ENCODE data around the gene ITGB2.
"Not testable (repeated sequence)": the region's sequence is repeated elsewhere in the genome, so short reads cannot be mapped to it uniquely, and the experiment has no call there.

The ITGB2 gene

DNA sequence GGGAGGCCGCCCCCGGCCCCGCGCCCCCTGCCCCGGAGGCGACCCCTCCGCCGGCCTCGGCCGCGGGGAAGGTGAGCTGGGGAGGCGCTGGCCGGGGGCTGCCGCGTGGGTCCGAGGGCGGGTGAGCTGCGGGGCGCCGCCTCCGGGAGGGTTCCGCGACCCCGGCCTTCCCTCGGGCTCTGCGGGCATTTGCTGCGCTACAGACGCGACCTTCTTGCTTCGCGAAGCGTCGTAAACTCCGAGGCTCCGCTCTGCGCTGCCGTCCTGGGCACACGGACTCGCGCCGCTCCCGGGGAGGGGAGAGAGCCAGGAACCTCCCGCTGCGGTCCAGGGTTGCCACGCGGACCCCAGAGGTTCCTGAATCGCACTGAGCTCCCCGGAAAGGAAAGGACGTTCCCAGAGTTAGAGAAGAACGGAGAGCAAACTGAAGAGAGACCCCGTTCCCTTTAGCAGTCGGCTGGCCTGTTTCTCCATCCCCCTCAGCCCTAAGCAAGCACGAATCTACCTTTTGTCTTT, 19.5 kb upstream of the ITGB2 start:
- DNase-seq, result peak in 1 of 2 experiments; percentile 67

DNA sequence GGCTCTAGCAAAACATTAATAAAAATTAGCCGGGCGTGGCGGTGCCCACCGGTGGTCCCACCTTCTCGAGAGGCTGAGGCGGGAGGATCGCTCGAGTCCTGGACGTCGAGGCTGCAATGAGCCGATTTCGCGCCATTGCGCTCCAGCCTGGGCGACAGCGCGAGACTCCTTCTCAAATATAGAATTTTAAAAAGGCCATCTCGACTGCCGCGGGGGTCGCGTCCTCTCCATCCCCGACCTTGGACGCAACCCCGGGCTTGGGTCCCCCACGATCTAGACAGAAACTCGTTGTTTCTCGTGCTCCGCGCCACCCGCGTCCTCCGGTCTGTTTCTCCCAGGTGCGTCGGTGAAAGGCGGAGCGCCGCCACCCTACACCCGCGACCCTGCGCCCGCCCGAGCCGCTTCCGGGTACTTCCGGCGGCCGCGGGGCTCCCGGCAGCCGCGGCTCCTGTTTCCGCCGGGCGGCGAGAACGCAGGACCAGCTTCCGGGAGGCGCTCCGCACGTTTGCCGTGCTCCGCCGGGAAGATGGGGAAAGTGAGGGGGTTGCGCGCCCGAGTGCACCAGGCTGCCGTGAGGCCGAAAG, 18.9 kb upstream of the ITGB2 start, which contains the start of gene SLX9:
Gene SLX9, plus strand, starts transcription at position 498 of the 584 bp plus-strand sequence. Its CDS starts 29 bp downstream, at position 527.
- DNase-seq, result peak; percentile 65 to 93

DNA sequence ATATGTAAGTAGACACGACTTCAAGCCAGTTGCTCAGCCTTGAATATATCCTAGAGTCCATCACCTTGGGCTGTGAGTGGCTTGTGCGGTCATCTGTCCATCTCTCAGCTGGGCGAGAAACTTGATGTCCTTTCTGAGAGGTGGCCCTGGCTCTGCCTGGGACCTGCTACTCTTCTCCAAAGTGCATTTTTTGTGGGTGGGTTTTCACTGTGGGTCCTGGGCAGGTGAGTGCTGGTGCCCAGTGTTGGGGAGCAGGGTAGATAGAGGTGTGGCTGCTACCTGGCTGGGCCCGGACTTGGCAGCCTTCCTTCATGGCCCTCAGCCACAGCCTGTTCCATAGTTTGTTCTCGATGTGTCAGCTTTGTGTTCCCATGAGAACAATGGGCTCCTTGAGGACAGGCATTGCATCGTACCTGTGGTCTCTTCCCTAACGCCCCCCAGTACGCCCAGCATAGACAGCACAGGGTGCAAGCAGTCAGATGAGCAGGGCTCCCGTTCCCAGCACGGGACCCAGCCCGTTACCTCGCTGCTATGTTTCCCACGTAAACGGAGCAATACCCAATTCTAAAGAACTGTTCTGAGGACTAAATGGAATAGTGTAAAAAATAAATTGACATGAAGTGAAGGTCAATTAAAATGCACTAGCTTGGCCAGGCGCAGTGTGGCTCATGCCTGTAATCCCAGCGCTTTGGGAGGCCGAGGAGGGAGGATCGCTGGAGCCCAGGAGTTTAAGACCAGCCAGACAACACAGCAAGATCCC, 18.3 kb upstream of the ITGB2 start:
- no peak for DNase-seq

DNA sequence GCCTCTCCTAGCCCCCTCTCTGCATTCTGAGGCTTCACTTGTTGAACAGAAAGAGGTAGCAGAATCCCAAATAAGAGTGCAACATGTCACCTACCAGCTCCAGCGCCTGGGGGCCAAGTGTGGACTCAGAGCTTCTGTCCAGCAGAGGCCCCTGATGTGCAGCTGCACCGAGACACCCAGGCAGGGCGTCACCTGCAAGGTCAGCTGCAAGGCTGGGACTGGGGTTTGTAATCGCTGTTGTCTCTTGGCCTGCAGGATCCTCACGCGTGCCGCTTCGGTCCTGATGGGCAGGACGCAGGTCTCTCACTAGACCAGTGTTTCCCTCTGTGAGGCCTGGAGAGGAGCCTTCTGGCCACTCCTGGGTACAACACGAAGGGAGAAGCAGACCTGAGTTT, 14.8 kb upstream of the ITGB2 start:
- no peak for DNase-seq

DNA sequence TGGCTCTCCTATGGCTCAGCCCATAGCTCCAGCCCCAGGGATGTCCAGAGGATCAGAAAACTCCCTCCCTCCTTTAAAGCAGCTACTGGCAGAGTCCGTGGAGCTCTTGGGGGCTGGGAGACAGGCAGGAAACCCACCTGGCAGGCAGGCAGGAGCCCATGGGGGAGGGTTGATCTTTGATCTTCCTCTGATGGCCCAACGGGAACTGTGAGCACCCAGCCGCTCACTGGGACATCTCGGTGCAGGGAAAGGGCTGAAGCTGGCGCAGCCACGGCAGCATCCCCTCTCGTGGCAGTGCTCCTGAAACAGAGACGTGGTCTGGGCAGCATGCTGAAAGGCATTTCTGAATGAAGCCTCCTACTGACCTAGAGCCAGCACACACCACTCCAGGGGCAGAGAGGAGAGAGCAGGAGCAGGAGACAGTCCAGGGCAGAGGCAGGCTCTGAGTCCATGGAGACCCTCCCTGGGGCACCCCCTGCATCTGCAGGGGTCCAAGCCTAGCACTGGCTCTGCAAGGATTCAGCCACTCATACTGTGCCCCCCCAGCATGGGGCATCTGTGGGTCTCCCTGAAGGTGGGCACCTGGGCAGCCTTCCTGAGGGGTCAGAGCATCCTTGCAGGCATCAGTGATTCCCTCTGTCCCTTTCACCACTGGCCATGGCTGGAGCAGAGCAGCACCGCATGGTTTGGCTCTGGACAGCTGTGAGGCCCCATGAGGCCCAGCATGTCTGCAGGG, 14.3 kb upstream of the ITGB2 start:
- no peak for DNase-seq

DNA sequence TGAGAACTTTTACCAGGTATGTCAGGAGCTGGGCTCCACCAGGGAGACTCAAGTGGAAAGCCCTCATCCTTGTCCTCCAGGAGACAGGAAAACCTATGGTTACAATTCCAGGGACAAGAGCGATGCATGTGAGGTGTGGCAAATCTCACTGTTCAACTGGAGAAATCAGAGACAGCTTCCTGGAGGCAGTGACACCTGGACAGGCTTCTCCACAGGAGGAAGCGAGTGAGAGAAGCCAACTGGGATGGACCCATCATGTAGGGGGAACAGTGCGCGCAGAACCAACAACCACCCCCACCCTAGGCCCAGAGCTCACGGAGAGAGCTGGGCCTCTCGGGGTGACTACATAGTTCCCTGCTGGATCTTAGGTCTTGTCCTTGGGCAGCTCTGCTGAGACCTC, 13.6 kb upstream of the ITGB2 start:
- no peak for DNase-seq

DNA sequence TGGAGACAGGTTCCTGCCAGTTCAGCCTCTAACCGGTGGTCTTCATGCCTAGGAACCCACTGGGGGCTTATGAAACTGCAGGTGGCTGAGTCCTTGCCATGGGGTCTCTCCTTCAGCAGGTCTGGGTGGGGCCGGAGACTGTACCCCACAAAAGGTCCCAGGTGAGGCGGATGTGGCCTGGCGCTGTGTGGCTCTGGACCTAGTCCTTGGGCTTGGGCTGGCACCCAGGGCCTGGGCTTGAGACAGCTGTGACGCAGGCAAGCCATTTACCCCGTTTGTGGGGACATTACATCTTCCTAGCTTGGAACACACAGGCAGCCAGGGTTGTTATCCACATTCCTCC, 13.2 kb upstream of the ITGB2 start:
- DNase-seq, result no peak

DNA sequence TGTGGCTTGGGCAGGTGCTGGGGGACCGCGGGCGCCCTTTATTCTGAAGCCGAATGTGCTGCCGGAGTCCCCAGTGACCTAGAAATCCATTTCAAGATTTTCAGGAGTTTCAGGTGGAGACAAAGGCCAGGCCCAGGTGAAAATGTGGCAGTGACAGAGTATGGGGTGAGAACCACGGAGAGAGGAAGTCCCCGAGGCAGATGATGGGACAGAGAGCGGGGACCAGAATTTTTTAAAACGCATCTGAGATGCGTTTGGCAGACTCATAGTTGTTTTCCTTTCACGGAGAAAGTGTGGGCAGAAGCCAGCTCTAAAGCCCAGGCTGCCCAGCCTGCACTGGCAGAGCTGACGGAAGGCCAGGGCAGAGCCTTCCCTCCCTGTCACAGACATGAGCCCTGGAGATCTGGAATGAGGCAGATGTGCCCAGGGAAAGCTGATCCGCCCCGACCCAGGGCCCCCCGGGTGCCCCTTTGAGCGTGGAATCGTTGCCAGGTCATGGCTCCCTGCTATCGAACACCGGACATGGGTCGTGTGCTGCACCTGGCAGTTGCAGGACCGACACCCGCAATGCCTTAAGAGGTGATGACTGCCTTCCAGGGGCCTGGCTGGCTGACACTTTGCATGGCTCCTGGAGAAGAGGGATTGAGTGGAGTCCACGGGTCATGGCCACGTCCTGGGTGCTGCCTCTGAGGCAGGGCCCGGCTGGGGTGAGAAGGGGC, 12.7 kb upstream of the ITGB2 start:
- DNase-seq, result no peak

DNA sequence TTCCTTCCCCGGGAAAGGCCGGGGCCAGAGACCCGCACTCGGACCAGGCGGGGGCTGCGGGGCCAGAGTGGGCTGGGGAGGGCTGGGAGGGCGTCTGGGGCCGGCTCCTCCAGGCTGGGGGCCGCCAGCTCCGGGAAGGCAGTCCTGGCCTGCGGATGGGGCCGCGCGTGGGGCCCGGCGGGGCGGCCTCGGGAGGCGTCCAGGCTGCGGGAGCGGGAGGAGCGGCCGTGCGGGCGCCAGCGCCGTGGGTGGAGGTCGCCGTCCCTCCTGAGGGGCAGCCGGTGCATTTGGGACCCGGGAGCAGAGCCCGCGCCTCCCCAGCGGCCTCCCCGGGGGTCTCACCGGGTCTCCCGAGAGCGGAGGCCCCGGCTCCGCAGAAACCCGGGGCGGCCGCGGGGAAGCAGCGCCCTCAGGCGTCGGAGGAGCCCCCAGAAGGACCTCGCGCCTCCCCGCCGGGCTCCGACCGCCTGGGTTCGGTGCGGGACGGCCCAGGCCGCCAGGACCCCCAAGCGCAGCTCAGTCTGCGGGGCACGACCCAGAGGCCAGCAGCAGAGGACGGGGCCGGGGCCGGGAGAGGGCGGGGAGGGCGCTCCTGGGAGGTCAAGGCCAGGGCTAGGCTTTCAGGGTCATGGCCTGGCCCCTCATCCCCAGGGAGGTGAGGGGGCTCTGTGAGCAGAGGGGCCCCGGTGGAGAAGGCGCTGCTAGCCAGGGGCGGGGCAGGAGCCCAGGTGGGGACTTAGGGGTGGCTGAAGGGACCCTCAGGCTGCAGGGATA, 11.9 kb upstream of the ITGB2 start:
- DNase-seq, result peak in 1 of 2 experiments; percentile 31

DNA sequence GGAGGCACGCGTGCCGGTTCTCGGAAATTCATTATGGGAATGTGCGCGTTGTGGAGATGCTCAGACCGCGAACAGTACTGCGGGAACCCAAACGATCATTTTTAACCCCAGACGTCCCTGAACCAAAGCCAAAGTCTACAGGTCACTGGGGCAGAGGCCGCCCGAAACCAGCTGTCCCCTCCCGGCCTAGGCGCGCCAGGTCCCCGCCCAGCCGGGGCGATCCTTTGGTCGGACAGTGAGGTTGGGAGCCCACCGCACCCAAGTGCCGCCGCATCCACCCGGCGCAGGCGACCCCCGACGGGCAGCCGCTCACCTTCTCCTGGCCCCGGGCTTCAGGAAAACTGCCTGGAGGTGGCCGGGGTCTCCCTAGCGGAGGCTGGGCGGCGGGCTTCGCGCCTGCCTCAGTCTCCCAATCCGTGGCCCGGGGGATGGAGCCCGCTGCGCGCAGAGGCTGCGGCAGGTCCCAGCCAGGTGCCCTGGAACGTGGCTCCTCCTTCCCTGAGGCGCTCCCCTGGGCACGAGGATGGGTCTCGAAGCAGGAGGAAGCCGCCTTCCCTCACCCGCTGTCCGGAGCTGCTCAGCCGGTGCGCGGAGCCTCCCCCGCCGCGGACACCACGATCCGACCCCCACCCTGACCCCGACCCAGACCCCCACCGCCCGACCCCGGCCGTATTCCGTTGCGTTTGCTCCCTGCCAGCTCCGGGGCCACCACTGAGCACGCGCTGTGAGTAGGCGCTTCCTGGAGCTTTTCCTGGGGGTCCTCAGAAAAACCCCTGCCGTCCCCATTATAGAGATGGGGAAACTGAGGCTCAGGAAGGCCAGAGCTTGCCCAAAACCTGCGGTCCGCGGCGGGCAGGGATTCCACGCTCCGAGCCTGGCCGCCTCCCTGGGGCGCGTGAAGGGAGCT, 11.1 kb upstream of the ITGB2 start:
- DNase-seq, result peak in 1 of 2 experiments; percentile 29

DNA sequence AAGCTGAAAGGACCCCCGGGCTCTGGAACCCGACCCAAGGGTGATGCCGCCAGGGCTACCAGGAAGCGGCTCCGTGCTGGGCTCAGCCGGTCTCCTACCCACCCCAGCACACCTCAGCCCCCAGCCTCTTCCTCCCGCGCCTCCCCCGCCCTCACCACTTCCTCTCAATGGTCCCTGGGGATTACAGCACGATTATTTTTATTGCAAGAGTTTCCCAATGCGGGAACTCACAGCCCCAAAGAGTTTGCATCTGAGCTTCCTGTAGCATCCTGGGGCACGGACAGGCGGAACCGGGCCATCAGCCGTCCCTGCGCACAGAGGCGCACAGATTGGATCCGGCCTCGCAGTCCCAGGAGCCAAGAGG, 10.4 kb upstream of the ITGB2 start:
- peak in 1 of 2 experiments; percentile 22 for DNase-seq

DNA sequence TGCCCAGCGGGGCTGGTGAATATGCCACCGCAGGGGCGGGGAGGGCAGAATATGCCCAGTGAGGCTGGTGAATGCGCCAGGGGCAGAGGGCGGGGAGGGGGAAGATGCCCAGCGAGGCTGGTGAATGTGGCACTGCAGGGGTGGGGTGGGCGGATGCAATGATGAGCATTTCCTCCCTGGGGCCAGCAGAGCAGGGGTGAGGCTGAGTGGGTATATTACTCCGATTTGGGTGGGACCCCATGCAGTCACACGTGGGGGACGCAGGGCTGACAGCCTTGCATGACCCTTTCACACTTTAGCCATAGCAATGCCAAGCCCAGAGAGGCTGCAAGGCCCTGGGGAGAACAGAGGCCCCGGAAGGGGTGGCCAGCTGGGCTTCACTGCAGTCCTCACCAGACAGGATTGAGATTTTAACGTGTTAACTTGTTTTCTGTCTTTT, 9.9 kb upstream of the ITGB2 start:
- DNase-seq, result no peak

DNA sequence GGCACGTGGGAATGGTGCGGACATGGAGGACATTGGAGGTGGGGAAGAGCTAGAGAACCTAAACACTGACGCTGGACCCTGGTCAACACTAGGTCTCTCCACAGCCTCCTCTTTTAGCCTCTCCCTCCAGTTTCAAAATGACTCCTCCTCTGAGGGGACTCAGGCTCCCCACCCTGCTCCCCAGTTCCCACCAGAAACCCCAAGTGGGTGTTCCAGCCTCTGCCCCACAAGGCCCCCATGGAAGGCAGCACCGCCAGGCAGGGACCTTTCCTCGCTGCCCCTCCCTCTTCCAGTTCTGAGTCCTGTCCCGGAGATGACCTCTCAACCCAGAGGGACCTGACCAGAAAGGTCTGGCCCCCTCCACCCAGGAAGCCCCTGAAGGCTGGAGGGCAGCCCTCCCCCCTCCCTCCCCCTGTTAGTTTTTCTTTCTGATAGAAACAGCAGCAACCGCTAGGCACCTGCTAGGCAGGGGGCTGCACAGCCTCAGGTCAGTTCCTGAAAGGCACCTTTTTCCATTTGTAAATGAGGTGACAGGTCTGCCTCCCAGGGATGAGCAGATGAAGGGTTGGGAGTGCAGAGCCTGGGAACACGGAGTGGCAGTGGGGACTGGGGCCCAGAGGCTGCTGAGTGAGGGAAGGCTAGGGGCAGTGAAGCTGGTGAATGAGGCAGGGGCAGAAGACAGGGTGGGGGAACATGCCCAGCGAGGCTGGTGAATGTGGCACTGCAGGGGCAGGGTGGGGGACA, 9.3 kb upstream of the ITGB2 start:
- no peak for DNase-seq

DNA sequence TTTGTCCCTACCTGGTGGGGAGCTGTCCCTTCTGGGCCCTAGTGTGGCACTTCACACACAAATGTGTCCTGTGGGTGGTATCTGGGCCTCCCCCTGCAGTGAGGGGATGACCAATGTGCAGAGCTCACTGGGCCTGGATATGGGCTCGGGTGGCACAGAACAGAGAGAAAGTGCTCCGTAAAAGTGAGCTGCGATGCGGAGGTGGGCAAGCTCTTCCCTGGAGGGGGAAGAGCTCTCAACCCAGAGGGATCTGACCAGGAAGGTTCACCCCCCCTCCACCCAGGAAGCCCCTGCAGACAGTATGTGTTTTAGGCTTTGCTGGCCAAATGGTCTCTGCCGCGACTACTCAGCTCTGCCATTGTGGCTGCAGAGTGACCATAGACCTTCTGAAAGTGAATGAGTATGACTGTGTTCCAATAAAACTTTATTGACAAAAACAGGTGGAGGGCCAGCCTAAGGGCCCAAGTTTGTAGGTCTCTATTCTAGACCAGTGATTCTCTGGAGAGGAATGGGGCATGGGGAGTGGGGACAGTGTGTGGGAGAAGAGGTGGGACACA, 8.6 kb upstream of the ITGB2 start:
- DNase-seq, result no peak

DNA sequence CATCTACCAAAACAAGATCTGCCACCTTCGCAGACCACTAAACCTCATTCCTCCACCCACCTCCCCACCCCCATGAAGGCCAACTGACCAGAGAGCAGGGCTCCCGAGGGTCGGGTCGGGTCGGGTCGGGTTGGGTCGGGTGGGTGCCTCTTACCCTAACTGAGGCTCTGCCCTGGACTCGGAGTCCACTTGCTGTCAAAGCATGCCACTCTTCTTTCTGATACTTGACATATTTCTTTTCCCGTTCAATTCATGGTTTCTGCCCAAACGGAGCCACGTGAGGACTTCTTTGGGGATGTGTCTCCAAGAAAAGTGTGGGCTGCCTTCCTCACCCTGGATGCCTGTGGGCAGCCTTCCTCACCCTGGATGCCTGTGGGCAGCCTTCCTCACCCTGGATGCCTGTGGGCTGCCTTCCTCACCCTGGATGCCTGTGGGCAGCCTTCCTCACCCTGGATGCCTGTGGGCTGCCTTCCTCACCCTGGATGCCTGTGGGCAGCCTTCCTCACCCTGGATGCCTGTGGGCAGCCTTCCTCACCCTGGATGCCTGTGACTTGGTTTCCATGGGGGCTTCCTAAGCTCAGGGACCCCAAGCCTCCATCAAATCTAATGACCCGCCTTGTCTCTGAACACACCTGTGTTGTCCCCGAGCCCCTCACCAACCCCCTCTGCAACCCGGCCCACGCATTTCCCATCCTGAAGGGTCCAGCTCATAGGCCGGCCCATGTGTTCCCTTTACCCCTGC, 8.0 kb upstream of the ITGB2 start:
- not testable (repeated sequence) for DNase-seq

DNA sequence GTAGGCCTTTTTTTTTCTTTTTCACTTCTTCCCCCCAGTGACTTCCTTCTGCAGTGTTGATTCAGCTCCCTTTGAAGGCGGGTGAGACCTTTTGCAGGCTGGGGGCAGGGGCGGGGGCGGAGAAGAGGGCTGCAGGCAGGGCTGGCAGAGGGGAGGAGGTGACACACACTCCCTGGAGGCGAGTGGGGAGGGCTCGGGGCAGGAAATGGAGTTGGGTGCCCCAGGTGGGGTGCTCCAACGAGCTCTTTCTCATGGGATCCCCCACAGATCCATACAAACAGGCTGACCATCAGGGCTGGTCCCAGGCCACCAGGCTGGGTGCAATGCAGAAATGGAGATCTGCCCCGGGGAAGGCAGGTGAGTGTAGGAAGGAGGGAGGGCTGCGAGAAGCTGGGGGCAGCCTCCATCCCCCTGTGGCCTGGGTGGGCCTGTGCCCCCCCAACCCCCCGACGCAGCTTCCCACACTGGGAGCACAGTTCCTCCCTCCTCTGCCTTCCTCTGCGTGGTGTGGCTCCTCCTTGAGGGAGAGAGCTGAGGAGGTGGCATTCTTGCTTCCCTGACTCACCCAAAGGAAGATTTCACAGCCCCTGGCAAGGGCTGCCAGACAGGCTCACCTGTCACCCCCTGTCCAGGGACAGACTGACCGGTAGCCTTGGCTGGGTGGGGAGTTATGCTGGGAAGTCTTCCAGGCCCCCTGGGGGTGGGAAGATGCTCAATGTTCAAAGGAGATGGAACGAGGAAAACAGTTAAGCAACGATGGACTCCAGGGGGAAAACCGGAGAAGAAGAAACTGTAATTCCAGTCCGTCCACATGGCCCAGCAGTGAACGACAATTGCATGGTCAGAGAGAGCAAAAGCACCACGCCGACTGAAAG, 7.1 kb upstream of the ITGB2 start:
- DNase-seq, result no peak

DNA sequence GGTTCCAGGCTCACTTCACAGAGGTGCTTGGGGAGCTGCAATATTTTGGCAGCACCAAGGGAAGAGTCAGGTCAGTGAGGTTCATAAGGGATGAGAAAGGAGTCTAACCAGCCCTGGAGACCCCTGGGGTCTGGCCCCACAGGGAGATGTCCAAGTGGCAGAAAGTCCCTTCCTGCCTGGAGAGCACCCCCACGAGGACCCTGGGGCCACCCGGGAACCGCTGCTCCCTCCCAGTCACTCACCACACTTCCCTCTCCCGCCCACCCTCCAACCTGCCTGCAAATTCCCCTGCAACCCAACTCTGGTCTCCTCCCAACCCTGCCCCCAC, 6.5 kb upstream of the ITGB2 start:
- no peak for DNase-seq

DNA sequence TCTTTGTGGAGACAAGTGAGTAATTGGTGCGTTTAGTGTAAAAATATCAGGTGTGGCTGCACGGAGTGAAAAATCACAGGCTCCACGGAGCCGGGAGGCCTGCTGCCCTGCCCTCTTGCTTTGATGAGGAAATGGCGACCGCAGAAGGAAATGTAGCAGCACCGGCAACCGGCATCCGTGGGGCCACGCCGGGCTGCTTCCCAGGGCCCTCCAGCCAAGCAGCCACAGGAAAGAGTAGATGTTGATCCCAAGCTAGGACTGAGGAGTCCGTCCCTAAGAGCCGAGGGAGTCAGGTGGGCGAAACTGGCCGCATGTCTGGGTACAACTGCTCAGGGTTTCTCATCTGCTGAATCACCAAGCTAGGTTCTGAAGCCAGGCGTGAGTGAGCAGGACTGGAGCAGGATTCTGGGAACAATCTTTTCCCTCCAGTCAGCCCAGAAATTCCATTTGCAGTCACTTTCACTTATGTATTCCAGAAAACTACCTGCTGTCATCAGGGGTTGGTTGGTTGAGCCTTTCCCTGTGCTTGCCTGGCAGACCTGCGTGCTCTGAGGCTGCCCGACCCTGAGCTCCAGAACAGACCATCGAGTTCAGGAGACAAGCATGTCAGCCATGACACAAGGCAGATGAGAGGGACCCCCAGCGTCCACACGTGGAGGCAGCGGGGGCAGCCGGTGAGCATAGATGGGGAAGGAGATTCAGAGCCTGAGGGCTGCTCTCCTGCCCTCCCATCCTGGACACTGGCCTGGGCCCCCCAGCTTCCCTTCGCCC, 5.8 kb upstream of the ITGB2 start:
- no peak for DNase-seq

All from NCI-H526 (cell line).